Measurements from ENCODE around the gene WDR41.
"Not testable (repeated sequence)": the region's sequence is repeated elsewhere in the genome, so short reads cannot be mapped to it uniquely, and the experiment has no call there.

Gene WDR41

DNA sequence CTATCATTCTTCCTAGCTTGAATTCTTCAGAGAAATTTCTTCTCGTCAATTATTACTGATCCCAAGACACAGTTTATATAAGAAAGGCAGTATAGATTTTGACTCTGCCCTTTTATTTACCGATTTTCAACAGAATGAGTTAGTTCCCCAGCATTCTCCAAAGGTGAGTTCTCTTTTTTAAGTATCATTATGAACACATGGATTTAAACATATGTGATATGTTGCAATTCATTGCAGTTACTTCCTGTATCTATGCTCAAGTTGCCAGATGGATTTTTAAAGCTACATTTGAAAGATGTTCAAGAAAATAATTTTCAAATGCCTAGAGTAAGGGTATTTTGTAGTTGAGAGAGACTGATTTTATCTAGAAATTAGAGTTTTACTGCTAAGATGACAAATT lies 8.4 kb downstream of the WDR41 start:
- TF ChIP-seq JUND (IDR thresholded peaks at IDR 0.05; ENCODE audit: low read depth) = no peak
- in situ Hi-C loops (cut with HindIII; ENCODE audit: low pct_unique_long_range_greater_than_20kb, low sequenced_read_pairs) = no loop called here
- DNase-seq (ENCODE audit: low read depth in 1 of 2, low spot score in 1 of 2) = no peak

GRCh38 chr5:77475041-77475440 lies 17.1 kb downstream of the WDR41 start:
- in situ Hi-C loops (cut with HindIII; ENCODE audit: low pct_unique_long_range_greater_than_20kb, low sequenced_read_pairs); DNase-seq (ENCODE audit: low read depth in 1 of 2, low spot score in 1 of 2): not testable (repeated sequence)

DNA sequence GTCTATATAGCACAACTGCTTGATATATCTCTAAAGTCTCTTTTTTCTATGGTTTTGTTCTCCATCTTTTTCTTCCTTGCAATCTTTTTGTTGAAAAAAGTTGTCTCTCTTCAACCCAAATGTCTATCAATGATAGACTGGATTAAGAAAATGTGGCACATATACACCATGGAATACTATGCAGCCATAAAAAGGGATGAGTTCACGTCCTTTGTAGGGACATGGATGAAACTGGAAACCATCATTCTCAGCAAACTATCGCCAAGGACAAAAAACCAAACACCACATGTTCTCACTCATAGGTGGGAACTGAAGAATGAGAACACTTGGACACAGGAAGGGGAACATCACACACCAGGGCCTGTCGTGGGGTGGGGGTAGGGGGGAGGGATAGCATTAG lies 23.2 kb downstream of the WDR41 start:
- in situ Hi-C loops (cut with HindIII; ENCODE audit: low pct_unique_long_range_greater_than_20kb, low sequenced_read_pairs); DNase-seq (ENCODE audit: low read depth in 1 of 2, low spot score in 1 of 2): not testable (repeated sequence)

GRCh38 chr5:77463905-77464304 lies 28.2 kb downstream of the WDR41 start:
- in situ Hi-C loops (cut with HindIII; ENCODE audit: low pct_unique_long_range_greater_than_20kb, low sequenced_read_pairs) = no loop called here
- DNase-seq (ENCODE audit: low read depth in 1 of 2, low spot score in 1 of 2) = no peak
- no peak for TF ChIP-seq JUND (IDR thresholded peaks at IDR 0.05; ENCODE audit: low read depth)

DNA sequence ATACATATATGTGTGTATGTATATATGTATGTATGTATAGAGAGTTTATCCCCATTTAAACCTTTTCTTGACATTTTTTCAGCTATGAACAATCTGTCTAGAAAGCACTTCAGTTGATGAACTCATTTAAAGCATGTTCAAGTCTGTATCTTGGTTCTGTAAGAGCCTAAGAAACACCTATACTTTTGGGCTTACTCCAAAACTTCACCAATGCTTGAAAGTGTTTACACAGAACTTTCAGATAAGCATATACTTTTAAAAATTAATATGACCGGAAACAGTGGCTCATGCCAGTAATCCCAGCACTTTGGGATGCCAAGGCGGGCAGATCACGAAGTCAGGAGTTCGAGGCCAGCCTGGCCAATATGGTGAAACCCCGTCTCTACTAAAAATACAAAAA lies 30.8 kb downstream of the WDR41 start:
- no peak for DNase-seq (ENCODE audit: low read depth in 1 of 2, low spot score in 1 of 2)
- in situ Hi-C loops (cut with HindIII; ENCODE audit: low pct_unique_long_range_greater_than_20kb, low sequenced_read_pairs) = no loop called here
- TF ChIP-seq JUND (IDR thresholded peaks at IDR 0.05; ENCODE audit: low read depth) = no peak

DNA sequence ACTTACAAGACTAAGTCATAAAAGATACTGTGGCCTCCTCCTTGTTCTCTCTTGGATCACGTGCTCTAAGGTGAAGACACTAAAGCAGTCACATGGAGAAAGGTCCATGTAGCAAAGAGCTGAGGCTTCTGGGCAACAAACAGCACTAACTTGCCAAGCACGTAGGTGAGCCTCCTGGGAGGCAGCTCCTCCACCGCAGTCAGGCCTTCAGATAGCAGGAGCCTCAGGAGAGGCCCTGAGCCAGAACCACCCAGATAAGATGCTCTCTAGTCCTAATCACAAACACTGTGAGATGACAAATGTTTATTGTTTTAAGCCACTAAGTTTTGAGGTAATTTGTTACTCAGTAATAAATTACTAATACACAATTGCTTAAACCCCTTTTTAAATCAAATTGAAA lies 38.0 kb downstream of the WDR41 start:
- in situ Hi-C loops (cut with HindIII; ENCODE audit: low pct_unique_long_range_greater_than_20kb, low sequenced_read_pairs) = no loop called here
- no peak for DNase-seq (ENCODE audit: low read depth in 1 of 2, low spot score in 1 of 2)
- no peak for TF ChIP-seq JUND (IDR thresholded peaks at IDR 0.05; ENCODE audit: low read depth)

GRCh38 chr5:77452351-77452750 lies 39.8 kb downstream of the WDR41 start:
- no peak for TF ChIP-seq JUND (IDR thresholded peaks at IDR 0.05; ENCODE audit: low read depth)
- in situ Hi-C loops (cut with HindIII; ENCODE audit: low pct_unique_long_range_greater_than_20kb, low sequenced_read_pairs) = no loop called here
- no peak for DNase-seq (ENCODE audit: low read depth in 1 of 2, low spot score in 1 of 2)

DNA sequence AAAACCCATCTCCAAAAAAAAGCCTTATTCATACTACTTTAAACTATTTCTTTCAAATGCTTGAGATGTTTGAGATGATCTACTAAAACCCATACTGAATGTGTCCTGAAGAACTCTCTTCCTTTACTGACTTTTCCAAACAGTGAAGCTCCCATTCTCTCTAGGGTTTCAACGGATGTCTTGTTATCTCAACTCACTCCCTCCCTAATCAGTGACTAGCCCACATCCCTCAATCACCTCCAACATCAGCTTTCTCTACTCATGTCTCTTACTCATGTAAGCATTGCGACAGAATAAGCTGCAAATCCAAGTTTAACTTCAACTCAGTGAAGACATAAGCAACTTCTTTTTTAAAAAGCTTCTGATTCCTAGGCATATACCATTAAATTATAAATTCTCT lies 42.1 kb downstream of the WDR41 start:
- in situ Hi-C loops (cut with HindIII; ENCODE audit: low pct_unique_long_range_greater_than_20kb, low sequenced_read_pairs) = no loop called here
- no peak for TF ChIP-seq JUND (IDR thresholded peaks at IDR 0.05; ENCODE audit: low read depth)
- no peak for DNase-seq (ENCODE audit: low read depth in 1 of 2, low spot score in 1 of 2)

- DNase-seq (ENCODE audit: low read depth in 1 of 2, low spot score in 1 of 2) = no peak
- in situ Hi-C loops (cut with HindIII; ENCODE audit: low pct_unique_long_range_greater_than_20kb, low sequenced_read_pairs) = no loop called here
- no peak for TF ChIP-seq JUND (IDR thresholded peaks at IDR 0.05; ENCODE audit: low read depth)
Measured at GRCh38 chr5:77449277-77449676, 42.8 kb downstream of the WDR41 start.

DNA sequence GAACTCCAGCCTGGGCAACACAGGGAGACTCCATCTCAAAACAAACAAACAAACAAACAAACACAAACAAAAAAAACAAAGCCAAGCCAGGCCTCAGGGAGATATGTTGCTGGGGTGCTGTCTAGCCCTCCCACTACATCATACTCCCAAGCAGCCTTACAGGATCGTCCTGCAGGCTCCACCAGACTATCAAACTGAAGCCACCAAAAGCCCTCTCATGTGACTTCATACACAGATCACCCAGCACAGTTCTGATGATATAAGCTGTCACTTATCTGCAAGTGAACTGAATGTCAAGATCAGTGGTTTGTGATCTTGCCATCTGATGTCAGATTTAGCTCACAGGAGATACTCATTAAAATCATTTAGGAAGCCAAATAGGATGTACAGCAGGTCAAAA lies 43.3 kb downstream of the WDR41 start:
- no peak for TF ChIP-seq JUND (IDR thresholded peaks at IDR 0.05; ENCODE audit: low read depth)
- in situ Hi-C loops (cut with HindIII; ENCODE audit: low pct_unique_long_range_greater_than_20kb, low sequenced_read_pairs) = no loop called here
- no peak for DNase-seq (ENCODE audit: low read depth in 1 of 2, low spot score in 1 of 2)

- no peak for TF ChIP-seq JUND (IDR thresholded peaks at IDR 0.05; ENCODE audit: low read depth)
- no peak for DNase-seq (ENCODE audit: low read depth in 1 of 2, low spot score in 1 of 2)
- in situ Hi-C loops (cut with HindIII; ENCODE audit: low pct_unique_long_range_greater_than_20kb, low sequenced_read_pairs) = no loop called here
Measured at GRCh38 chr5:77444356-77444755, 47.8 kb downstream of the WDR41 start.

DNA sequence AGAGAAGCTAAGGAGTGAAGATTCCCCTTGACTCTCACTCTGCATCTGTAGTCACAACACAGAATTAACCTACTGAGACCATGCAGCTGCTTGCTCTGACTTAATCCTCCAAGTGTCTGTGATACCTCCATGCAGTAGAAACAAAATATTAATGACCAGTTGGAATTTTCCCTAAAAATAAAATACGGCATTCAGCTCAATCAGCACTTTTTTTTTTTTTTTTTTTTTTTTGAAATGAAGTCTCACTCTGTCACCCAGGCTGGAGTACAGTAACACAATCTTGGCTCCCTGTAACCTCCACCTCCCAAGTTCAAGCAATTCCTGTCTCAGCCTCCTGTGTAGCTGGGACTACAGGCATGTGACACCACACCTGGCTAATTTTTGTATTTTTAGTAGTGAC lies 48.4 kb downstream of the WDR41 start:
- no peak for TF ChIP-seq JUND (IDR thresholded peaks at IDR 0.05; ENCODE audit: low read depth)
- in situ Hi-C loops (cut with HindIII; ENCODE audit: low pct_unique_long_range_greater_than_20kb, low sequenced_read_pairs) = no loop called here

DNA sequence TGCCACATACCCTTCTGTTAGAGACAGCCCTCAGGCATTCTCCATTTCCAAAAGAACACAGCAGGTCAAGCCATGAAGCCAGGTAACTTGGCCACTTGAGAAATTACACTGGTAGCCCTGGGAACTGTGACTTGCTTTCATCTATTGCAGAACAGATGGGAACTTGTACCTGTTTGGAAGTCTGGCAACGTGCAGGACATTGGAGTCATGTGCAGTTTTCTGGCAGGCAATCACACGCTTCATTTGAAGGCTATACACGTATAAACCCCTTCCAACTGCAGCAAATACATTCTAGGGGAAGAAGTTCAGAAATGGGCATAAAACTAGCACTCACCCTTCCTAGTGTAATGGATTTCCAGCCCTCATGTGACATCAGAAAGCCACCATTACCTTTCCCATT lies 54.0 kb downstream of the WDR41 start:
- in situ Hi-C loops (cut with HindIII; ENCODE audit: low pct_unique_long_range_greater_than_20kb, low sequenced_read_pairs) = no loop called here
- TF ChIP-seq JUND (IDR thresholded peaks at IDR 0.05; ENCODE audit: low read depth) = no peak
- no peak for DNase-seq (ENCODE audit: low read depth in 1 of 2, low spot score in 1 of 2)

More for the DNA sequence above, 48.4 kb downstream of the WDR41 start:
- DNase-seq (ENCODE audit: low read depth in 1 of 2, low spot score in 1 of 2) = no peak

DNA sequence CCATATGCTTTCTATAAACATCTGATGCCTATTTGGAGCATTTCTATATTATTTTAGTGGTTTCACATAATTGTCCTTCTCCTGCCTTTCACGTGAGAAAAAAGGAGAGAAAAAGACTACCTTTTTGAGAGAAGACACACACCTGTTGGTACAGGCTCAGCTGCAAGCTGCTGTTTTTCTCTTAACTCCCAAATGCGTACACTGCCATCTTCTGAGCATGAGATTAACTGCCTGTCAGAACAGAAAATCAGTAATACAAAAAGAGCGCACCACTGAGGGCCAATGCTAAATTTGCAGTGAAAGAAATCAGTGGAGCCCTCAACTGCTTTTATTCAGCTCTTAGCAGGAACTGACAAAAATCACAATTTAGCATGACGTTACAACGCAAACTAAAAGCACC lies 54.9 kb downstream of the WDR41 start:
- DNase-seq (ENCODE audit: low read depth in 1 of 2, low spot score in 1 of 2) = peak; percentile 13 to 73
- in situ Hi-C loops (cut with HindIII; ENCODE audit: low pct_unique_long_range_greater_than_20kb, low sequenced_read_pairs) = no loop called here
- no peak for TF ChIP-seq JUND (IDR thresholded peaks at IDR 0.05; ENCODE audit: low read depth)

GRCh38 chr5:77431719-77432118 lies 60.4 kb downstream of the WDR41 start:
- in situ Hi-C loops (cut with HindIII; ENCODE audit: low pct_unique_long_range_greater_than_20kb, low sequenced_read_pairs) = no loop called here
- DNase-seq (ENCODE audit: low read depth in 1 of 2, low spot score in 1 of 2) = no peak
- TF ChIP-seq JUND (IDR thresholded peaks at IDR 0.05; ENCODE audit: low read depth) = no peak
